Activated CD8-positive, alpha-beta T cell treated with anti-CD3 and anti-CD28 coated beads, Interleukin-2, amount 10 ng/mL, durations not matched to agents 7 days and 5 days (primary cell): ENCODE results near the gene ZNF362. TPM values are rescaled to one million over a fixed set of nuclear protein-coding genes. Genes with fewer than 3 reads are reported as not detected.

Source experiments
- ATAC-seq: fragments of 150-1000 bp; cut with Tn5 transposase; one replicate; pipeline ENCODE4 v1.10.0; 2021; ENCODE audit warnings: moderate library complexity
- CTCF ChIA-PET: fragments of 350-600 bp; sonication (Branson Sonifier 250); formaldehyde crosslinking; loops from one replicate; lab custom pipeline; 2021; ENCODE audit warnings: antibody characterized with exemption; lab: Charles Lee
- POLR2A ChIA-PET: fragments of 350-600 bp; sonication (Branson Sonifier 250); formaldehyde crosslinking; loops from one replicate; lab custom pipeline; 2021; ENCODE audit warnings: antibody characterized with exemption; lab: Charles Lee
- DNase-seq: peaks from one replicate; pipeline ENCODE4 v3.0.0-alpha.2; 2020
- H3K27ac Mint-ChIP-seq: one replicate; pipeline ENCODE4 v1.8.0; 2021; ENCODE audit warnings: mild to moderate bottlenecking, mixed read lengths
- H3K27me3 Mint-ChIP-seq: one replicate; pipeline ENCODE4 v1.8.0; 2021; ENCODE audit warnings: low read depth, mixed read lengths
- H3K36me3 Mint-ChIP-seq: one replicate; pipeline ENCODE4 v1.8.0; 2021; ENCODE audit warnings: low read depth, mixed read lengths
- H3K4me1 Mint-ChIP-seq: one replicate; pipeline ENCODE4 v1.8.0; 2021; ENCODE audit warnings: low read depth, mixed read lengths
- H3K4me3 Mint-ChIP-seq: one replicate; pipeline ENCODE4 v1.8.0; 2021; ENCODE audit warnings: mild to moderate bottlenecking, mixed read lengths
- H3K9me3 Mint-ChIP-seq: one replicate; pipeline ENCODE4 v1.8.0; 2022; ENCODE audit warnings: mixed read lengths; ENCODE audit not compliant: insufficient read depth
- total RNA-seq, 2 experiments: library from RNA; stranded (reverse); gene quantifications; one replicate each; pipeline ENCODE4 v1.2.3, GENCODE V29; 2021

The ZNF362 gene
- total RNA-seq, 2 experiments from 2014 or later, result 17.3 to 19.7 TPM

DNA sequence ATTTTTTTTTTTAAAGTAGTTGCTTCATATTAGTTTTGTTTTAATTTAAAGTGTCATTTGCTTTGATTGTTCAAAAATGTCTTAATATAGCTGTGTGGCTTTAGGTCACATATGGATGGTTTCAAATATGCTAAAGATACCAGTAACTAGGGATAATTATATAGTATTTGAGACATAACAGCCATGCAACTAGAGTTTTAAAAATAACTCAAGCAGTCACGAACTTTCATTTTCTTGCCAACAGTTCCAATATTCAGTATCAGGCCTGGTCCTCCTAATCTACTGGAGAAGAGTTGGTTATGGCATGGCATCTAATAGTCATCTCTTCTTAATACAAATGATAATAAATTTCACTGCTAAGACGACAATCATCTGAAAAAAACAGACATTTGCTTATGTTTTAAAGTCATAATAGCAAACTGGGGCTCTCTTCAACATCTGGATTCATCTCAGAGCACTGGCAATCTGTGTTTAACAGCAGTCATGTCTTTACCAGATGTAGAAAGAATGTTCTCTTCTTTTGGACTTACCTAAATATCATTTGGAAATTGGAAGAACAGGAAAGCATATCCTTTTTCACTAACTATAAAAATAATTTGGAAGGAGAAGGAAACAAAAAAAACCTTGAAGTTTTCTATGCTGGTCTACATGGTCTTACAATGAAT lies 88.7 kb downstream of the ZNF362 start:
- Mint-ChIP-seq H3K4me3 (no peak overlapping the region), H3K27ac (no peak overlapping the region), H3K9me3 (no peaks in the 10 kb centered on the region), H3K36me3 (peaks cover 44% of the 10 kb centered on the region), H3K27me3 (no peaks in the 10 kb centered on the region), H3K4me1 (peaks cover 49% of the 10 kb centered on the region)
- ChIA-PET POLR2A (no interaction called here), CTCF (no interaction called here)
- ATAC-seq (no peak), DNase-seq (no peak)

GRCh38 chr1:33346533-33346926 lies 90.2 kb downstream of the ZNF362 start:
- DNase-seq (no peak), ATAC-seq (no peak)
- peak overlapping the region; percentile 95 for H3K4me3 Mint-ChIP-seq
- peaks cover 53% of the 10 kb centered on the region for H3K4me1 Mint-ChIP-seq
- peaks cover 3% of the 10 kb centered on the region for H3K27me3 Mint-ChIP-seq
- peaks cover 35% of the 10 kb centered on the region for H3K36me3 Mint-ChIP-seq
- H3K9me3 Mint-ChIP-seq, result no peaks in the 10 kb centered on the region
- peak overlapping the region; percentile 76 for H3K27ac Mint-ChIP-seq
- POLR2A ChIA-PET, result no interaction called here
- CTCF ChIA-PET, result interaction anchor here (2.2 kb wide), 1 partner anchor 51 kb away, joined by 5 read pairs; no protein-coding TSS in a partner anchor

DNA sequence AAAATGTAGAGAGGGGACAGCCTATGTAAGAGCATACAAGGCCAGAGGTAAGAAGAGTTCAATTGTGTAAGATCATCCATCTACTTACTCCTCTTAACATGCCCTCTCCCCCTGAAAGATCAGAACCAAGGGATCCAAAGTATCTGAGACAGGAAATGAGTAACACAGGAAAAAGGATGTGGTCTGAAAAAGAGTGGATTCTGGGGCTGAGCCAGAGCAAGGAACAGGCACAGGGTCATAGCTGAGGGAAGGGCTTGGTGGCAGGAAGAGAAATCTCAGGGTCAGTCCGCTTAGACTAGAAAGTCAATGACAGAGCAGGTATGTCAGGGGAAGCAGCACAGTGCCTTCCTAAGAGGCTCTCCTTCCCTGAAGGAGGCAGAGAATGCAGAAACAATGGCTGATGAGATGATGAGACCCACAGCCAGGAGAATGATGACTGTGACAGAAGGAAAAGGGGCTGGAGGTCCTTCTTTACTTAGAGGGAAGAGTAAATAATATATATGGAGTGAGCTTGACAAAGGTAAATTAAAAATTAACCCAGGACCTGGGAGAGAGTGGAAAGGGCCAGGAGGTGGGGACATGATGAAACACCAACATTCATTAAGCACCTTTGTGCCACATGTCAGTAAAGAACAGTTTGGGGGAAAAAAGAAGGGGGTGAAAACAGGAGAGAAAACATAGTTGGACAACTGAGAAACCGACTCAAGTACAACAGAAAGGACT lies 90.8 kb downstream of the ZNF362 start:
- H3K4me1 Mint-ChIP-seq, result peaks cover 55% of the 10 kb centered on the region
- H3K27ac Mint-ChIP-seq, result peak overlapping the region; percentile 76
- no peak for ATAC-seq
- no peaks in the 10 kb centered on the region for H3K9me3 Mint-ChIP-seq
- POLR2A ChIA-PET, result interaction anchor here (0.7 kb wide), 1 partner anchor 12 kb away, joined by 3 read pairs; no protein-coding TSS in a partner anchor
- H3K36me3 Mint-ChIP-seq, result peaks cover 35% of the 10 kb centered on the region
- H3K27me3 Mint-ChIP-seq, result peaks cover 3% of the 10 kb centered on the region
- peak overlapping the region; percentile 95 for H3K4me3 Mint-ChIP-seq
- CTCF ChIA-PET, result interaction anchor here (1.2 to 2.2 kb wide), 3 partner anchors 8 to 209 kb away, joined by 3 to 5 read pairs (median 3); no protein-coding TSS in a partner anchor
- peak; percentile 31 for DNase-seq

DNA sequence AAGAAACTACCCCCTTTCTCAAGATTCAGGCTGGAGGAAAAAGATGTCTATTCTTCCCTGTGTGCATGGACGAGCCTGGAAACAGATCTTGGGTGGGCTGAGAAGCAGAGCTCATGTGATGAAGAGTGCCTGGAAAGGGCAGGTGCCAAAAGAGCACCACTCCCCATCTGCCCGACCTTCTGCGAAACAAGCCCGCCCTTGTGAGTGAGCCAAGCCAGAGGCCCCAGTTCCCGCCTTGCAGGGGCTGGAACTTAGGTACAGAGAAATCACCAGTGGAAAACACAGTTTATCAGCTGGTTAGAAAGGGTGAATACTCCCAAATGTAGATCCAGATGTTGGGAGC lies 91.3 kb downstream of the ZNF362 start:
- ChIA-PET POLR2A (interaction anchor here (0.7 kb wide), 1 partner anchor 12 kb away, joined by 3 read pairs; no protein-coding TSS in a partner anchor), CTCF (interaction anchor here (1.2 to 2.2 kb wide), 3 partner anchors 9 to 210 kb away, joined by 3 to 5 read pairs (median 3); no protein-coding TSS in a partner anchor)
- Mint-ChIP-seq H3K27ac (peak overlapping the region; percentile 76), H3K9me3 (no peaks in the 10 kb centered on the region), H3K4me3 (peak overlapping the region; percentile 95), H3K4me1 (peaks cover 55% of the 10 kb centered on the region), H3K27me3 (peaks cover 3% of the 10 kb centered on the region), H3K36me3 (peaks cover 31% of the 10 kb centered on the region)
- ATAC-seq (no peak), DNase-seq (no peak)

- ChIA-PET CTCF (interaction anchor here (1.2 to 2.2 kb wide), 4 partner anchors 9 to 210 kb away, joined by 3 to 5 read pairs (median 3); no protein-coding TSS in a partner anchor), POLR2A (interaction anchor here (1.0 kb wide), 1 partner anchor 27 kb away, joined by 3 read pairs; no protein-coding TSS in a partner anchor)
- peak overlapping the region; percentile 95 for H3K4me3 Mint-ChIP-seq
- H3K36me3 Mint-ChIP-seq, result peaks cover 30% of the 10 kb centered on the region
- H3K4me1 Mint-ChIP-seq, result peaks cover 55% of the 10 kb centered on the region
- peak overlapping the region; percentile 91 for H3K27ac Mint-ChIP-seq
- peaks cover 3% of the 10 kb centered on the region for H3K27me3 Mint-ChIP-seq
- DNase-seq (no peak), ATAC-seq (no peak)
- no peaks in the 10 kb centered on the region for H3K9me3 Mint-ChIP-seq
Observed at GRCh38 chr1:33348194-33348593, 91.9 kb downstream of the ZNF362 start.

DNA sequence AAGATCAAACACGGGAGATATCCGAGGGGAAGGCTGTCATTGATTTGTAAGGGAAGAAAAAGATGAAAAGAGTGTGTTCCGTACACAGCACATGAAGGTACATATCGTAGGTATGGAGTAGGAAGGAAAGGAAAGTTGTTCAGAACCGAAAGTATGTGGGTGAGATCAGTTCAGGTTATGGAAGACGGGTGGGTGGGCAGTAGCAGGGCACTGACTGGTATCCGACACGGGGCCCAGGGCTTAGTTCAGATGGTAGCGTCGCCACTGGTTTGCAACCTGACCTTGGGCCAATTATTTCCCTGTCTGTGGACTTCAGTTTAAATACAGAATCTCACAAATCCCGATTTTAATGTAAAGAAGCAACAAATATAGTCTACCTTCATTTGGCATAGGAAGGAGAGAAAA lies 92.4 kb downstream of the ZNF362 start:
- DNase-seq (peak; percentile 35), ATAC-seq (peak; percentile 14)
- peaks cover 3% of the 10 kb centered on the region for H3K27me3 Mint-ChIP-seq
- H3K4me1 Mint-ChIP-seq, result peaks cover 52% of the 10 kb centered on the region
- no peaks in the 10 kb centered on the region for H3K9me3 Mint-ChIP-seq
- peak overlapping the region; percentile 91 for H3K27ac Mint-ChIP-seq
- POLR2A ChIA-PET, result interaction anchor here (0.6 to 1.0 kb wide), 2 partner anchors 27 to 187 kb away, joined by 3 read pairs; no protein-coding TSS in a partner anchor
- CTCF ChIA-PET, result interaction anchor here (1.2 to 1.6 kb wide), 3 partner anchors 46 to 211 kb away, joined by 3 to 4 read pairs (median 3); no protein-coding TSS in a partner anchor
- peaks cover 28% of the 10 kb centered on the region for H3K36me3 Mint-ChIP-seq
- peak overlapping the region; percentile 95 for H3K4me3 Mint-ChIP-seq

DNA sequence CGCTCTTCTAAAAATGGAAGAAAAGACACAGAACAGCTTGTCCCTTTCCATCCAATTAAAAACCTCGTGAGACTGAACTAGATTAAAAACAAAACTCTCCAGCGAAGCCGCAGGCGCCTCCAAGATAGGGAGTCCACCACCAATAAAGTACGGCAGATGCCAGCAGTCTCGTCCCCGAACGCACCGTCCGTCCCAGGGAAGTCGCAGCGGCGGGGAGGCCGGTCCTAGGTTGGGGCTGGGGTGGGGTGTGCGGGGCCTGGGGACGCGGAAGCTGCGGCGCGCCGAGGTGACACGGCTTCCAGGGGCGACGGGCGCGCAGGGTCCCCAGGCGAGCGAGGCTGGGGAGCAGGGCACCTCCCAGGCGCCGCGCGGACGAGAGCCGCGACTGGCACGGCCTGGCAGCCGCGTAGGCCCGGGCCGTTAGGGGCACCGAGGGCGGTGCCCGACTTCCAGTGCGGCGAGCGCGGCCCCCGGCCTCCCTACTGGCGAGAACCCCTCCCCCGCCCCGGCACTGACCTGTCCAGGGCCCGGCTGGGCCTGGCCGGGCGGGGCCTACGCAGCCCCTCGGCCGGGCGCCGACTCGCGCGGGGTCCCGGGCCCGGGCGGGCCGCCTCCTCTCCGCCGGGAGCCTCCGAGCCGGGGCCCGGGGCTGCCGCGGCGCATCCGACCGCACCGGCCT lies 92.9 kb downstream of the ZNF362 start:
- POLR2A ChIA-PET, result interaction anchor here (0.6 to 1.0 kb wide), 8 partner anchors 7 to 188 kb away, joined by 3 to 4 read pairs (median 3); partner anchors contain the start of gene TRIM62
- H3K36me3 Mint-ChIP-seq, result peaks cover 27% of the 10 kb centered on the region
- peak overlapping the region; percentile 95 for H3K4me3 Mint-ChIP-seq
- ATAC-seq (peak; percentile 47), DNase-seq (peak; percentile 54)
- CTCF ChIA-PET, result interaction anchor here (0.7 to 1.6 kb wide), 3 partner anchors 17 to 54 kb away, joined by 3 to 4 read pairs (median 3); no protein-coding TSS in a partner anchor
- H3K9me3 Mint-ChIP-seq, result no peaks in the 10 kb centered on the region
- peaks cover 46% of the 10 kb centered on the region for H3K4me1 Mint-ChIP-seq
- peak overlapping the region; percentile 91 for H3K27ac Mint-ChIP-seq
- peaks cover 3% of the 10 kb centered on the region for H3K27me3 Mint-ChIP-seq

- Mint-ChIP-seq H3K9me3 (no peaks in the 10 kb centered on the region), H3K27ac (peak overlapping the region; percentile 93), H3K4me1 (peaks cover 44% of the 10 kb centered on the region), H3K4me3 (peak overlapping the region; percentile 84), H3K36me3 (peaks cover 26% of the 10 kb centered on the region), H3K27me3 (peaks cover 3% of the 10 kb centered on the region)
- ChIA-PET CTCF (interaction anchor here (0.7 to 2.7 kb wide), 4 partner anchors 13 to 54 kb away, joined by 3 to 14 read pairs (median 4); no protein-coding TSS in a partner anchor), POLR2A (interaction anchor here (0.8 to 1.0 kb wide), 6 partner anchors 8 to 168 kb away, joined by 3 to 4 read pairs (median 3); partner anchors contain the start of gene TRIM62)
- DNase-seq (peak; percentile 82), ATAC-seq (peak; percentile 91)
Observed at GRCh38 chr1:33349778-33350610, 93.7 kb downstream of the ZNF362 start.
